GM18508 (cell line): ENCODE results near the gene CAPN12.
"Not testable (repeated sequence)": the region's sequence is repeated elsewhere in the genome, so short reads cannot be mapped to it uniquely, and the experiment has no call there.

Experiments used
- ATAC-seq: cut with Tn5 transposase; IDR thresholded peaks from one replicate; pipeline ENCODE4 v1.9.1; 2021; ENCODE audit warnings: moderate number of reproducible peaks; ENCODE audit not compliant: insufficient read depth, unreplicated experiment

CAPN12 gene

DNA sequence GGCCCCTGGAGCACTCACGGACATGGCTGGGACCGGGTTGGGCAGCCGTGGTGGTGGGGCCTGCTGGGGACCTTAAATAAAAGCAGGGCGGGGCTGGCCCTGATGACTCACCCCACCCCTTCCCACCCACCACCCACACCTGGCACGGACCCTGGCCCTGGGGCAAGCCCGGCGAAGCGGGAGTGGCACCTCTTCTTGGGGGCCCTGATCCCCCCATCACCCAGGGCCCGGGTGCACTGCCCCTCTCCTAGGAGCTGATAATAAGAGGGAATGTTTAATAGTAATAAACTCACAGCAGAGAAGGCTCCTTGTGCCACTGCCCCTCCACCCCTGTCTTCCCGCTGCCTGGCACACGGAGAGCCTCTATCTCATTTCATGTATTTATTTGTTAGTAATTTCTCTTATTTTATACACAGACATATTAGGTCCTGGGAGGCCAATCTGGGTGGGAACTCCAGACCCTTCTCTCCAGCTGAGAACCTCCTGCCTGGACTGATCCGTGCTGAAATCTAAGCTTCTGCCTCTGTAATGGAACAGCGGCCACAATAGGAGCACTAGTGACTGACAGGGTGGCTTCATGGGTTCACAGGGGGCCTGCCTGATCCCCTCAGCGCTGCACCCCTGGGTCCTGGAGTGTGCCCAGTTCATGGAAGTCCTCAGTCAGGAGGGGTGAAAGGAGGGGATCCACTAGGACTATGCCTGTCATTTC is 29.3 kb upstream of the CAPN12 start, which contains the start of gene LGALS7:
Gene LGALS7 (minus strand): TSS at position 49 of the 709 bp plus-strand sequence. CDS start 25 bp downstream, at position 24.
- no peak for ATAC-seq

DNA sequence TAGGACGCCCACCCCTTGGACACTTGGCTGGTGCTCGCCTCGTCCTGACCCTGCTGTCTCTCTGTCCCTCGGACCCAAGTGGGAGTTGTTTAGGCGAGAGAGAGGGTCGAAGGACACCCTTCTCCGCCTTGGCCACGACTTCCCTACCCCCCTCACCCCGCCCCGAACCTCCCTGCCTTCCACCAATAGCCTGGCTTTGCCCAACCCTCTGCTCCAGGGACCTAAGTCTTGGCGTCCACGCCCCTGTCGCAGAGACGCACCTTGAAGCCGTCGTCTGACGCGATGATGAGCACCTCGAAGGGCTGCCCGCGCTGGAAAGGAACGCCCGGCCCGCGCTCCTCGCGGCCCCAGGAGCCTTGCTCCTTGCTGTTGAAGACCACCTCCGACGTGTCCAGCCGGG is 27.3 kb upstream of the CAPN12 start:
- not testable (repeated sequence) for ATAC-seq

DNA sequence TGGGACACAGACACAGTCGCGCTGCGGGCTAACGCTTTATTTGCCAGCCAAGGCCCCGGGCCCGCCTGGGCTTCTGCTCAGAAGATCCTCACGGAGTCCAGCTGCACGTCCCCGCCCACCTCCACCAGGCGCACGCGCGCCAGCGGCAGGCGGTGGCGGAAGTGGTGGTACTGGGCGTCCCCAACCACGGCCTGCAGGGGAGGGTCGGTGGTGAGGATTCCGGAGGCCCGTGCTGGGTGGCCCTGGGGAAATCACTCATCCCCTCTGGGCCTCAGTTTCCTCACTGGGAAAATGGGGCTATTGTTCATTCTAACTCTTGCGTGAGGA is 26.6 kb upstream of the CAPN12 start:
- ATAC-seq = not testable (repeated sequence)

DNA sequence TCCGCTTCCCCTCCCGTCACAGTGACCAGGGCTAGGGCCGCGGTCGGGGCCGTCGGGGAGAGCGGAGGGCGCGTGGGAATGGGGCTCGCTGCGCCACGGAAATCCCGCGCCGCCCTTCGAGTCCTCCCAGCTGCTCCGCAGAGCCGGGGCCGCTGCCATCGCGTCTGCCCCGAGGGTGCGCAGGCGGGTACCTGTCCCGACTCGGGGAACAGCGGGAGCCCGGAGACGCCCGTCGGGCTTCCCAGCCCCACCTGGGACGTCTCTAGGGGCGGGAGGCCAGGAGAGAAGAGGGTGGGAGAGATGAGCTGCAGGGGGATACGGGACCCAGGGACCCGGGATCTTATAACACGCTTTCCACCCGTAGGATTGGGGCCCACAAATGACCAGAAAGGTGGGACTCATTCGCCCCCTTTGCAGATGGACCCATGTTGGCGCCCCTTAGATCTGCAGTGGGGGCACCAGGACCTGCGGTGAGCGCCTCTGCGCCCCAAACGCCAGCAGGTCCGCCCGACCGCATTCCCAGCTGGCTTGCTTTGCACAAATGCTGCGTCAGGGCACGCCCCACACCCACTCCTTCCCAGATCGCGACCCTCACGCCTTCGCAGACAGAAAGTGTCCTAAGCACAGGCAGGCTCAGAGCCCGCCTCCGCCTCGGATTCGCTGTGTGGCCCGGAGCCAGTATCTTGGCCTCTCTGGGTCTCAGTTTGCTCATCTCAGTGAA is 26.1 kb upstream of the CAPN12 start:
- ATAC-seq = not testable (repeated sequence)

GRCh38 chr19:38769635-38770211 is 25.4 kb upstream of the CAPN12 start:
- ATAC-seq = no peak

DNA sequence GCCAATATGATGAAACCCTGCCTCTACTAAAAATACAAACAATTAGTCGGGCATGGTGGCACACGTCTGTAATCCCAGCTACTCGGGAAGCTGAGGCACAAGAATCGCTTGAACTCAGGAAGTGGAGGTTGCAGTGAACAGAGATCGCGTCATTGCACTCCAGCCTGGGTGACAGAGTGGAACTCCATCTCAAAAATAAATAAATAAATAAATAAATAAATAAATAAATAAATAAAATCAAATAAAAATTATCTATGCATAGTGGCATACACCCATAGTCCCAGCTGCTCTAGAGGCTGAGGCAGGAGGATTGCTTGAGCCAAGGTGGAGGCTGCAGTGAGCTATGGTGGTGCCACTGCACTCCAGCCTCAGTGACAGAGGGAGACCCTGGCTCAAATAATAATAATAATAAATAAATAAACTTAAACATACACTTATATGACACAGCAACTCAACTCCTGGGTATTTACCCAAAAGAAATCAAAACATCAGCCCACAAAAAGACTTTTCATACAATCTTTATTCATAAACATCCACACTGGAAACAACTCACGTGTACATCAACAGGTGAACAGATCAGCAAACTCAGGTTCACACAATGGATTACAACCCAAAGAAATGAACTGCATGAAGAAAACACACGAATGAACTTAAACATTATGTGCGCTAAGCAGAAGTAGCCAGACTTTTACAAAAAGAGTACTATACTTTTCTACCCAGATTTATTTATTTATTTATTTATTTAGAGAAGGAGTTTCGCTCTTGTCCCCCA is 22.2 kb upstream of the CAPN12 start:
- ATAC-seq = no peak

DNA sequence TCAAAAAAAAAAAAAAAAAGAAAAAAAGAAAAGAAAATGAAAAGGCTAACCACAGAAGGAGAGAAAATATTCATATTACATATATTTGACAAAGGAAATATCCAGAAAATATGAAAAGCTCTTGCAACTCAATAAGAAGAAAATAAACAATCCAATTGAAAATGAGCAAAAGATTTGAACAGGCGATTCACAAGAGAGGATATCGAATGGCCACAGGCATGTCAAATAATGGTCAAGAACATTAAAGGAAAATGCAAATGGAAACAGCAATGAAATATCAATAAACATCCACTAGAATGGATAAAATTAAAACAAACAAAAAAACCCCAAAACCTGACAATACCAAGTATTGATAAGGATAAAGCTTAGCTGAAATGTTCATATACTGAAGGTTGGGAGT is 20.9 kb upstream of the CAPN12 start:
- no peak for ATAC-seq

DNA sequence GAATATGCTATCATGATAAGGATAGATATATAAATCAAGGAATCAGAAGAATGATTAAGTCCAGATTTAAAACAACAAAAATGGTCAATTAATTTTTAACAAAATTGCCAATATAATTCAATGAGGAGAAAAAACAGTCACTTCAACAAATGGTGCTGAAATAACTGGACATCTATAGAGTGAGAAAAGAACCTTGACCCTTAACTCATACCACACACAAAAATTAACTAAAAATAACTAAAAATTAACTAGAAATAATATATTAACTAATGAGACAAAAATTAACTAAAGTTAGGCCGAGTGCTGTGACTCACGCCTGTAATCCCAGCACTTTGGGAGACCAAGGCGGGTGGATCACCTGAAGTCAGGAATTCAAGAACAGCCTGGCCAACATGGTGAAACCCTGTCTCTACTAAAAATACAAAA is 19.5 kb upstream of the CAPN12 start:
- ATAC-seq = no peak

- not testable (repeated sequence) for ATAC-seq
Measured at GRCh38 chr19:38761884-38762389, 17.7 kb upstream of the CAPN12 start.

DNA sequence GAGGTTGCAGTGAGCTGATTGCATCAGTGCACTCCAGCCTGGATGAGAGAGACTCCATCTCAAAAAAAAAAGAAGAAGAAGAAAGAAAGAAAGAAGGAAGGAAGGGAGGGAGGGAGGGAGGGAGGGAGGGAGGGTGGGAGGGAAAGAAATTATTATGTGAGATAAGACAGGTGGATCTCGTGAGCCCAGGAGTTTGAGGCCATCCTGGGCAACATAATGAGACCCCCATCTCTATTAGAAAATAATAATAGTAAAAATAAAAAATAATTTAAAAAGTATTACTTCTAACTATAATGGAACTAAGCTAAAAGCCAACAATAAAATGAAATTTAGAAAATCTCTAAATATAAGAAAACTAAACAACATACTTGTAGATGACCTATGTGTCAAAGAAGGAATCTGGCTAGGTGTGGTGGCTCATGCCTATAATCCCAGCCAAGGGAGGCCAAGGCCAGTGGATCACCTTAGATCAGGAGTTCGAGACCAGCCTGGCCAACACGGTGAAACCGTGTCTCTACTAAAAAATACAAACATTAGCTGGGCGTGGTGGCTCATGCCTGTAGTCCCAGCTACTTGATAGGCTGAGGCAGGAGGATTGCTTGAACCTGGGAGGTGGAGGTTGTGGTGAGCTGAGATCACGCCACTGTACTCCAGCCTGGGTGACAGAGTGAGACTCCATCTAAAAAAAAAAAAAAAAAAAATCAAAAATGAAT is 16.7 kb upstream of the CAPN12 start:
- ATAC-seq = not testable (repeated sequence)

GRCh38 chr19:38759590-38760003 is 15.3 kb upstream of the CAPN12 start:
- no peak for ATAC-seq

- not testable (repeated sequence) for ATAC-seq
Measured at GRCh38 chr19:38754196-38754595, 9.9 kb upstream of the CAPN12 start.

DNA sequence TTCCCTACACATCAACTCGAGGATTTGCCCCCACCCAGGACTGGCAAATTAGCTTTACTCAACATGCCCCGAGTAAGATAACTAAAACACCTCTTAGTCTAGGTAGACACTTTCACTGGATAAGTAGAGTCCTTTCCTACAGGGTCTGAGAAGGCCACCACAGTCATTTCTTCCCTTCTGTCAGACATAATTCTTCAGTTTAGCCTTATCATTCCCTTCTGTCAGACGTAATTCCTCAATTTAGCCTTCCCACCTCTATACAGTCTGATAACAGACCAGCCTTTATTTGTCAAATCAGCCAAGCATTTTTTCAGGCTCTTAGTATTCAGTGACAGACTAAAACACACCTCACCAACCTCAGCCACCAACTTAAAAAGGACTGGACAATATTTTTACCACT is 9.5 kb upstream of the CAPN12 start:
- ATAC-seq = not testable (repeated sequence)

GRCh38 chr19:38745316-38745715 is 1.0 kb upstream of the CAPN12 start:
- no peak for ATAC-seq

- ATAC-seq = no peak
Measured at GRCh38 chr19:38744874-38745273, 600 bp upstream of the CAPN12 start.

DNA sequence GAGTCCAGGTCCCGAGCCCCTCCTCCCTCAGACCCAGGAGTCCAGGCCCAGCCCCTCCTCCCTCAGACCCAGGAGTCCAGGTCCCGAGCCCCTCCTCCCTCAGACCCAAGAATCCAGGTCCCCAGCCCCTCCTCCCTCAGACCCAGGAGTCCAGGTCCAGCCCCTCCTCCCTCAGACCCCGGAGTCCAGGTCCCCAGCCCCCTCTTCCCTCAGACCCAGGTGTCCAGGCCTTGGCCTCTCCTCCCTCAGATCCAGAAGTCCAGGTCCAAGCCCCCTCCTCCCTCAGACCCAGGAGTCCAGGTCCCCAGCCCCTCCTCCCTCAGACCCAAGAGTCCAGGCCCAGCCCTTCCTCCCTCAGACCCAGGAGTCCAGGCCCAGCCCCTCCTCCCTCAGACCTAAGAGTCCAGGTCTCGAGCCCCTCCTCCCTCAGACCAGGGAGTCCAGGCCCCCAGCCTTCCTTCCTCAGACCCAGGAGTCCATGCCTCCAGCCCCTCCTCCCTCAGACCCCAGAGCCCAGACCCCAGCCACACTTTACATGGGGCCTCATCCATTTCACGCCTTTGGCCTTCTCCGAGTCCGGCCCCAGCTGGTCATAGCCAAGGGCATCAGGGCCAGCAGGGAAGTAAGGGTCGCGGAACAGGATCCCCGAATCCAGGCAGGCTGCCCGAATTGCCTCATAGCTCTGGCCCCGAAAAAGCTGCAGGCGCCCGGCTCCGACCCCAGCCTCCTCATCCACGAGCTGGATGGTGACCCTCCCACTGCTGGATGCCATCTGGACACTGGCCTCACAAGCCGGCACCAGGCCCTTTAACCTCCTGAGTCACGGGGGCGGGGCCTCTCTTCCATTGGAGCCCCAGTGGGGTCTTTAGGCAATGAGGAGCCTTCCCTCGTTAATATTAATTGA is 628 bp downstream of the CAPN12 start:
- no peak for ATAC-seq

- no peak for ATAC-seq
Measured at GRCh38 chr19:38742906-38743305, 1.4 kb downstream of the CAPN12 start.

GRCh38 chr19:38742296-38742695 is 2.0 kb downstream of the CAPN12 start:
- ATAC-seq = no peak

DNA sequence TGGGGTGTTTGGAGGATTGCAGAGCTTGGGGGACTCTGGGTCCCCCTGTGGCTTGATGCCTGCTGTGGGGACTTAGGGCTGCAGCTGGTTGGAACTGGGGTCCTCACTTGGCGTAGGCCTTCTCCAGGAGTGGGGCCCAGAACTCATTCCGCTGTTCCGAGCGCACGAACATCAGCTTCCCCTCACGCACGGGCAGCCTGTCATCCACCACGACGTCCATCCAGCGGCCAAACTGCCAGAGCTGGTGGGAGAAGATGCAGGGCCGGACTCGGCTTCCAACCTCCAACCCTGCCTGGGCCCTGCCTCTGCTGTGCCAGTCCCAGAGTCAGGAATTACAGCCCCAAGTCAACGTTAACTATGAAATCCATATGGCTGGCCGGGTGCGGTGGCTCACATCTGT is 2.6 kb downstream of the CAPN12 start:
- ATAC-seq = no peak
